Measurements from ENCODE around the gene PAX1.

Gene PAX1

GRCh38 chr20:21701171-21701876 is 4.1 kb upstream of the PAX1 start:
- Histone ChIP-seq H3K4me3 (no peak overlapping the region), H3K27me3 (peaks cover 0 to 81% of the 10 kb centered on the region in 2 donors), H3K9me3 (no peaks in the 10 kb centered on the region), H3K36me3 (no peaks in the 10 kb centered on the region), H3K4me1 (peaks cover 0 to 28% (median 15%) of the 10 kb centered on the region in 4 donors), H3K27ac (no peak overlapping the region)
- intact Hi-C loops (cut with DNase I; ENCODE audit: low total_unique reads): no loop called here
- no peak for DNase-seq
- no peak for TF ChIP-seq CTCF (IDR thresholded peaks at IDR 0.05)

GRCh38 chr20:21702016-21702415 is 3.4 kb upstream of the PAX1 start:
- no peak for TF ChIP-seq CTCF (IDR thresholded peaks at IDR 0.05)
- Histone ChIP-seq H3K4me1 (peaks cover 0 to 31% (median 17%) of the 10 kb centered on the region in 4 donors), H3K27ac (no peak overlapping the region), H3K9me3 (no peaks in the 10 kb centered on the region), H3K36me3 (no peaks in the 10 kb centered on the region), H3K27me3 (peaks cover 0 to 83% of the 10 kb centered on the region in 2 donors), H3K4me3 (no peak overlapping the region)
- intact Hi-C loops (cut with DNase I; ENCODE audit: low total_unique reads): no loop called here
- no peak for DNase-seq

GRCh38 chr20:21702553-21703470 is 2.7 kb upstream of the PAX1 start:
- H3K9me3 ChIP-seq: no peaks in the 10 kb centered on the region
- H3K4me3 ChIP-seq: peak overlapping the region in 1 of 2 donors; percentile 23
- no peak for DNase-seq
- peak in 1 of 2 experiments; percentile 16 for TF ChIP-seq CTCF (IDR thresholded peaks at IDR 0.05)
- H3K4me1 ChIP-seq: peaks cover 0 to 31% (median 17%) of the 10 kb centered on the region in 4 donors
- no peak overlapping the region for H3K27ac ChIP-seq
- no peaks in the 10 kb centered on the region for H3K36me3 ChIP-seq
- intact Hi-C loops (cut with DNase I; ENCODE audit: low total_unique reads): no loop called here
- H3K27me3 ChIP-seq: peaks cover 0 to 91% of the 10 kb centered on the region in 2 donors

- Histone ChIP-seq H3K4me3 (no peak overlapping the region), H3K27ac (no peak overlapping the region), H3K9me3 (no peaks in the 10 kb centered on the region), H3K27me3 (peaks cover 0 to 95% of the 10 kb centered on the region in 2 donors), H3K4me1 (peaks cover 0 to 34% (median 18%) of the 10 kb centered on the region in 4 donors), H3K36me3 (no peaks in the 10 kb centered on the region)
- intact Hi-C loops (cut with DNase I; ENCODE audit: low total_unique reads): no loop called here
- no peak for DNase-seq
- no peak for TF ChIP-seq CTCF (IDR thresholded peaks at IDR 0.05)
Measured at GRCh38 chr20:21703717-21704407, 1.6 kb upstream of the PAX1 start.
